Hematopoietic multipotent progenitor cell treated with erythropoietin and hydrocortisone succinate and interleukin-3 and kit ligand, for 8 days (in vitro differentiated cells): ENCODE results near the gene UPK2.

Experiments
- DNase-seq: peaks from one replicate; pipeline ENCODE4 v3.0.0-alpha.2; 2015

The UPK2 gene

GRCh38 chr11:118956094-118956846, at the start of gene UPK2:
Gene UPK2, plus strand, starts transcription at chr11:118956298. Its CDS starts 53 bp downstream, at chr11:118956351.
- DNase-seq, result peak; percentile 75

DNA sequence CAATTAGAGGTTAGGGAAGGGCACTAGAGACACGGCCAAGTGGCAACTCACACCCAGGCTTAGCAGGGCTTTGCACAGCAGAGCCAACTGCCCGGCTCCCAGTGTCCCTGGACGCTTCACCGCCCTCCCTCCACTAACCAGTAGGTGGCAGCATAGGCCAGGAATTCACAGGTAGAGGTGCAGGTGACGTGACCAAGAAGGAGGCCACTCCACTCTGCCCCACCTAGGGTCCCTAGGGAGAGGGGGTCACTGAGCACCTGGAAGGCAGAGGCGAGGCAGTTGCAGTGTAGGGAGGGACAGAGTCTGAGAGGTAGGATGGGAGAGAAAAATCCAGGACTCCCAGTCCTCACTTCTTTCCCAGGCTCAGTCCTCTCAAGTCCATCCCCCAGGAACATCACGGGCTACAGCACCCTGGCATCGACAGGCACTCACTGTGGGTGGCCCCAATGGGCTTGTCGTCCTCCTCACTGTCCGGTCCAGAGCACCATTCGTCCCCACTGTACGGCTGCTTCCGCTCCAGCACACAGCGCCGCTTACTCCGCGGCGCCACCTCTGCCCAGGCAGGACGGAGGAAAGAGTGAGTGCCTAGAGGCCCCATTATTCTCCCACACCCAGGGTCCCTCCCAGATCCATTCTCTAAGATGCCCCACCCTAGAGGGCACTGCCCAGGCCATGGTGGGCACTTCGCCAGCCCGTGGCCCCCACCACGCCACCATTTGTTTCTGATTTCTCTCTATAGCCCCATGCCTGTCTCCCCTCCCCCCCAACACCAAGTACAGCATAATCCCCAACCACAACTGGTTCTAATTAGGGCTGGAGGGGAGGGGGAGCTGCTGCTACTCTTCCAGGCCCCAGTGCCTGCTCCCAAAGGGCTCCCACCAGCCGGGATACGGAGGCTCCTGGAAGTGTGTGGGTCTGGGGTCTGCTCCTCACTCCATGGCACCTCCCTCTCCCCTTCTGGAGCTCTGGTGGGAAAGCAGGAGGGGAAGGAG, 48.8 kb upstream of the UPK2 start:
- DNase-seq, result peak; percentile 84

GRCh38 chr11:118908264-118908663, 47.8 kb upstream of the UPK2 start:
- DNase-seq, result no peak

DNA sequence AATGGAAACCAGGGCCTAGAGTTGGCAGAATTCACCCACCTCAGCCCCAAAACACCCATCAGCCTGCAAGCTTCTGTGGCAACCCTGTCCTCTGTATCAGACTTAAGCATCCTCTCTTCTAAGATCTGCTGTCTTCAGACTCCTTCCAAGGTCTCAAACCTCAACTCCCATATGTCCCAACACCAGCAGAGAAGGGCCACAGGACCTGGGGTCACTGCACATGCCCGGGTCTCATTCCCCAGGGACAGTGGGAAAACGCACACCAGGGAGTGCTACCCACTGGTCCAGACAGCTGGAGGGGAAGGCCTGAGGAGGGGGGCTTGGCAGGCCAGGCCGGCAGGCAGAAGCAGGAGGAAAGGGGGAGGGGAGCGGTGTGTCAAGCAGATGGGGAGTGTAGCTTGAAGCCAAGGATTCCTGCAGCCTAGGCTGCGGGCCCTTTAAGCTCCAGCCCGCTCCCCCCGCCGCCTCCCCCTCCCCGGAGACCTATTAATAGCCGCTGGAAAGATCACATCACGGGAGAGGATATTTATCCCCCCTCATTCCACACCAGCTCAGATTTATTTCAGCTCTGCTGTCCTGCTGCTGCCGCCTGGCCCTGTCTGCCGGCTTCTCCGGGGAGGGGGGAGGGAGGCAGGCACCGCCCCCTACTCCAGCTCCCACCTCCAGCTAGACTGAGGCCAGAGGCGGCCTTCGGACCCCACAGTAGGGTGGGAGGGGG, 47.0 kb upstream of the UPK2 start:
- no peak for DNase-seq

DNA sequence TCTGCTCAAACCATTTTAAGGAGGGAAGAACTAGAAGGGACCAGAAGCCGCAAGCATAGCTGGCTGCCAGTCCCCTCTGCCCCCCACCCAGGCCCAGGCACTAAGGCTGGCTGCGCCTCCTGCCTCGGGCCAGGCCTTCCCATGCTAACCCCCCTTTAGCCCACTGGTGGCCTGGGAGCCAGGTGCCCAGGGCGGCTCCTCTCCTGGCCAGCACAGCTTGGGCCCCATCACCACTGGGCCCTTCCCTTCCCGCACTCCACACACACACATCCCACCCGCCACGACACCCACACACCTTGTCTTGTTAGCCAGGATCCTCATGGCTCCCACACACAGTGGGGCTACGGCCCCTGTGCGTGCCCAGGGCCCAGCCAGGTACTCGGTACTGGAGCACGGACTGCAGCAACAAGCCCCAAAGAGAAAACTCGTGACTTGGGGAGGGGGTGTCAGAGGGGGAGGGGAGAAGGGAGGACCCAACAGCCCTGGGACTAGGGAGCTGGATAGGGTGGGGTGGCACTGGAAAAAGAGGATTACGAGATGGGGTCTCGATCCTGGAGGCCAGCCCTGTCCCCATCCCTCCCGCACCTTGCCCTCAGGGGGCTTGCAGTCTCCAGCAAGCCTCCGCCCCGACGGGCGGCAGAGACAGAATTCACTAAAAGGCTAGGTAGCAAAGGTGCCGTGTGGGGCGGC, 46.3 kb upstream of the UPK2 start:
- no peak for DNase-seq

DNA sequence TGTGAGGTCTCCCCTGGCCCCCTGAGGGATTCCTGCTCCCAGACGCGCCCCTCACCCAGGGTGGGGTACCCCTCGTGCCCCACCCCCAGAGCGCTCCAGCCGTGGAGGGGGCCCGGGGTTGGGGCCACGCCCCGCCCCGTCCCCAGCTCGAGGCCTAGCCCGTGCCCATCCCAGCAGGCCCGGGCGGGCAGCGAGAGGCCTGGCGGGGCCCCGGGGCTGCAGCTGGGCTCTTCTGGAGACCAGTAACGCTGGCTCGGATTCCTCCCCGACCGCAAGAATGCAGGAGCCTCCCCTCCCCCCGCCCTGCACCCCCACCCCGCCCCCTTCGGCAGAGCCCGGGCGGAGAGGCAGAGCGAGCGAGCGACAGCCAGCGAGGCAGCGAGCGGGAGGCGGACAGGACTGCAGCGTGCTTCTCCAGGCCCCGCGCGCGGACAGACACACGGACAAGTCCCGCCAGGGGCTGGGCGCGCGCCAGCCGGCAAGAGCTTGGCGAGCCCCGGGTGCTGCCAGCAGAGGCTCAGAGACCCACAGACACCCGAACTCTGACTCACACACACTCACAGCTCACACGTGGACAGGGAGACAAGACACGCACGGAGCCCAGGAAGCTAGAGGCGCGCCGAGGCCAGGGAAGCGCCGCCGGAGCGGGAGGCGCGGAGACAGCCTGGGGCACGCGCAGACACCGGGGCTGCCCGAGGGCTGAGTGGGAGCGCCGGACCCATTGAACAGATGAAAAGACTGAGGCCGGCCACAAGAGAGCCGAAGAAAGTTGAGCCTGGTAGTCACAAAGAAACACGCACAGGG, 45.6 kb upstream of the UPK2 start:
- peak; percentile 41 for DNase-seq

- no peak for DNase-seq
These were observed 44.8 kb upstream of the UPK2 start for GRCh38 chr11:118911113-118911879.

GRCh38 chr11:118911880-118912741, 44.0 kb upstream of the UPK2 start:
- DNase-seq, result peak; percentile 75

DNA sequence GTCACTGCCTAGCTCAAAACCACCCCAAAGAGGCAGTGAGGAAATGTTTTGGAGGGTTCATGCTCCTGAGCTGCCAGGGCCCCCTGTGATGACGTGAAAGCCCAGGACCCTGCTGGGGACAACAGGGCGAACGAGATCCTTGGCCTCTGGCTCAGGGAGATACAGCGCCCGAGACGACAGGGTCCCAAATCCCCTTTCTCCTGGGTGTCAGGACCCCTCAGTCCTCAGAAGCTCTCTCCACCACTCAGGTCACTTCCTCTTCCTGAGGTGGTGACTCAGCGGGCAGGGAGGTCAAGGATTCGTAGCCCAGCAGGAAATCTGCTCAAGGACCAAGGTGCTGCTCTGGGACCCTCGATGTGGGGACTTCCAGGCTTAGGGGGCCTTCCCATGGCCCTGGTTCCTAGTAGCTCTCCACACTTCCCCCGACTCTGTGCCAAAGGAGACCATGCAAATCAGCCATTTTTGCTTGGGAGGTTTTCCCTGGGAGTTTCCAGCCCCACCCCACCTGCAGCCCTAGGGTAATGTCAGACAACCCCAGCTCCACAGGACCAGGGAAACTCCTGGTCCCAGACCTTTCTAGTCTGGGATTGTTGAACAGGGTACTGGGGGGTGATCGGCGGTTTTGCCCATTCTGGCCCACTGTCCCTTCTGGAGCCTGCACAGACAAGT, 43.2 kb upstream of the UPK2 start:
- DNase-seq, result peak; percentile 18

DNA sequence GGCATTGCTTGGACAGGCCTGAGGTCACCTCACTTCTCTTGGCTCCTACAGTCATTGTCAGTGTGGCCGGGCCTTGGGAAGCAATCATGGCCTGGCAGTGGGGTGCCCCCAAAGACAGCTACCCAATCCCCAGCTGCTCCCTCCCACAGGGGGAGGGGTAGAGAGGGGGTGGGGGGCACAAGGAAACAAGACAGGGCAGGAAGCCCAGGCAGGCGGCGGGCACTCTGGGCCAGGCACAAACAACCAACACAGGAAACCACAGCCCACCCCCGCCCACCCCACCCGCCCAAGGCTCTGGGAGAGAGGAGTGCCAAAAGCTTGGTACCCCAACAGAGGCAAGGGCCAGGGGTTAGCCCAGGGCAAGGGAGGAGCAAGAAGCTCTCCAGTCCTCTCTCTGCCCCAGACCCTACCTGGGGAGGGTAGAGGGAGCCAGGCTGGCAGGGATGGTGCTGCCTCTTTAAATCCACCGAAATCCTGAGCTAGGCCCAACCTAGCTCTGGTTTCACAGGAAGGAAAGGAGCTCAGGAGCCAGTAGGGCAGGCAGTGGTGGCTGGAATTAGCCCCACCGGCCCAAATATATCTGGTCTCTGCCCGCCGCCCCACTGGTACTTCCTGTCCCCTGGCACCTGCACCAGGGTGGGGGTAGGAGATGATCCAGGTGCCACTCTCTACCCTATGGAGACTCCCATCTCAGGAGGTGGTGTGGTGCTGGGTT, 42.5 kb upstream of the UPK2 start:
- DNase-seq, result peak; percentile 51

DNA sequence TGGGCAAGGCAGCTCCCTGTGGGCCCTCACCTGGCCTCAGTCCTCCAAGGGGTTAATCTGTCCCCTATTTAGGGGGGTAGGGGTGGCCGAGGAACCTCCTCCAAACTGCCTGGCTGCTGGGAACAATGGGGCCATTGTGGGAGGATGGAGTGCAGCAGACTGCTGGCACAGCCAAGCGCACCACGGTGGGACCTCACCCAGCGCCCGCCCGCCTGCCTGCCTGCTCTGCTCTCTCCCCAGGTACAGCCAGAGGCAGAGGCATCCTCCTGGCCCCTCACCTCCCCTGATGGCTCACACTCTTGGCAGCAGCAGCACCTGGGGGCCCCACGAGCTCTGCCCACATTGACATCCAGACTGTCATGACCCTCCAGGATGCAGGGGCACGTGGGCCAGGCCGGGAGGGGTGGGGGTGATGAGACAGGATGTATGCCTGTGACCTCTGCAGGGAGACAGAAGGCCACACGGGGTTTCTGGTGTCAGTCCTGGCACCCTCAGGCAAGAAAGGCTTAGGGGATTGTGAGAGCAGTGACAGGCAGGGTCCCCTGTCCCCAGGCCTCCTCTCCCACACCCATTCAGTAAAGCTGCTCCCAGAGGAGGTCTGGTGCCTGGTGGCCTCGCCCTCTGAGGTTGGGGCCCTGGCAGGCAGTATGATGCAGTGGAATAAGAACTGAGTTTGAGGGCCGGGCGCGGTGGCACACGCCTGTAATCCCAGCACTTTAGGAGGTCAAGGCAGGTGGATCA, 41.8 kb upstream of the UPK2 start:
- no peak for DNase-seq

- DNase-seq, result peak; percentile 18
These were observed 41.1 kb upstream of the UPK2 start for GRCh38 chr11:118914987-118915386.

DNA sequence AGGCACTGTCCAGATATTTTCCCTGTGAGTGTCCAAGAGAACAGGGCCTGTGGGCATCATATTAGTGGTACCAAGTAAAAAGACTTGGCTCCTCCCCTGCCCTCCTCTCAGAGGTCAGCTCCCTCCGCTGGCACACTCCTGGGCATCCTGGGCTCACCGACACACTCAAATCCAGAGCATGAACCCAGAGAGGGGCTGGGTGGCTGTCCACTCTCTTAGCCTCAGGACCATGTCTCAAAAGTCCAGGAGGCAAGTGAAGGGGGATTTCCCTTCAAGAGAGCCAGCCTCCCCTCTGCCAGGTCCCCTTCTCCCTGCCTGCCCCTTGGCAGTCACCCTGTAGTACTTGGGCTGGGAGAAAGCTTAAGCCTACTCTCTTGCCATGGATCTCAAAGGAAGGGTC, 40.7 kb upstream of the UPK2 start:
- no peak for DNase-seq

DNA sequence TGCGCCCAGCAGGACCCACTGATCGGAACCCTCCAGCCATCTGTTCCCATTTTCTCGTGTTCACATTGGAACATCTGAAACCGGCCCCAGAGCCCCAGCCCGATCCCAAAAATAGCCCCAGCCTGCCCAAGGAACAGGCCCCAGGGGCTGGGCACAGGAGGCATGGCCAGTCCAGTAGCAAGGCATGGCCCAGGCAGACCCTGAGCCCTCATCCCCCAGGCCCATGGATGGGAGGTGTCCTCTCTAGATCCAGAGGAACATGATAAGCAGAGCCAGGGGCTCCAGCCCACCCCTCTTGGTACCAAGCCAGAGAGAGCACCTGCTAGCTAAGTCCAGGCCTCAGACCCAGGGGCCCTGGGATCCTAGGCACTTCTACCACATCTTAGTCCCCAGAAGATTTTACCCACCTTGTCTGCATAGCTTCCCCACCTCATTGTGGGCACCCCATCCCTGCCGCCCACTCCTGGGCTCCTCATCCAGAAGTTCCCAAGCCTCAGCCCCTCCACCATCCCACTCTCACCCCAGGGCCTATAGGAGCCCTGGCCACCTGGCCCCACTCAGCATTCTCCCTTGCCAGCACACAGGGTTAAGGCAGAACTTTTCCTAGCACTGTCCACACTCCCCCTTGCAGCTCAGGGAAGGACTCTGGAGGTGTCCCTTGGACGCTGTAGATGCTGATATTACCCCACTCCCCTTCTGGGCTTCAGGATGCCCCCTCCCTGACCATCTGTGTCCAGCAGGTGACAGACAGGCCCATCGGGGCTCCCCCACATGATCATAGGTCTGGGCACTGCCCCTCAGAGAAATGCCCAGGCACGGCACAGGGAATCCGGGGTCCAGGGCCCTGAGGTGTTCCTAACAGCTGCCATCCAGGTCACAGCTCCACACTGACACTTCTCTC, 39.9 kb upstream of the UPK2 start:
- no peak for DNase-seq

DNA sequence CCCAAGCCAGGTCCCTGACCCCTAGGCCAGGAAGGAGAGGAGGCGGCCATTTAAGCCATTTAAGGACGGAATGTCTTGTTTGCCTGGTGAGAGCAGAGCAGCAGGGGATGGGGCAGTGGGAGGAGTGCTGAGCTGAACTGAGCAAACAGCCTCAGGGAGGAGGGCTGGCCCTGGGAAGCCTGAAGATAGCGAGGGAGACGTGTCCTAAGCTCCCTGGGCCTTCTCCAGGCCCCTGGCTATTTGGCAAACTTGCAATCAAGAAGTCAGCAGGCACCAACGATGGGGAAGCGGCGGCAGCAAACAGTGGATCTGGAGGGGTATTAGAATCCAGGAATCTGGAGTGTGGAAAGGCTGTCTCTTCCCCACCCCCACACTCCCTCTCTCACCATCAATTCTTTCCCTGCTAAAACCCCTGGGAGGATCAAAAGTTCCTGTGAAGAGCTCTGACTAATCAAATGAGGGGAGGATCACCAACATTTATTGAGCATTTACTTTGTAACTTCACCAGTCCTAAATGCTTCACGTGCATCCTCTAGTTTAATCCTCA, 39.2 kb upstream of the UPK2 start:
- DNase-seq, result no peak

DNA sequence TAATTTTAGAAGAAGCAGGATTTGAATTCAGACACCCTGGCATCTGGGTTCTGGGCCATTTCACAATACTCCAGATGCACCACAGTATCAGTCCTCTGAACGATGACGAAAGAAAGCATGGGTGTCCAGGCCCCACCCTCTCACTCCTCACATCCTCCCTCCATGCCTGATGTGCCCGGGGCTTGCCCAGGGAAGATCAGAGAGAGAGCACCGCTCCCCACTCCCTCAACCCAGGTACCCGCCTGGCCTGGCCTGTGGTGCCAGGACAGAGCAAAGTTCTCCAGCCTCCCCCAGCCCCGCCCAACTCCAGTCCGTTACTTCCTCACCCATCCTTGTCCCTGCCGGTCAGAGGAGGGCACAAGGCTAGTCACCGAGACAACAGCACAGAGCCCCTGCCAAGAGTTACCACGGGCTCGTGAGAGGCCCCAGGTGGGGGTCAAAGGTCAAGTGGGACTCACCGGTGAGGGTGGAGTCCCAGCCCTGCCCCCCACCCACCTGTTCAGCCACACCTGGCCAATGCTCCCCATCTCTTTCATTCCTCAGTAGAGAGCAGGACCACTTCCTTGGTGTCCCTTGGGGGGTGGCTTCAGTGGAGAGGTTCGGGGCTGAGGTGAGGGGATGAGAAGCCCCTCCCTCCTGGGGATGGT, 38.5 kb upstream of the UPK2 start:
- peak; percentile 43 for DNase-seq
